OCI-LY1 (cell line): ENCODE results near the gene SST.

Experiments used
- EZH2 ChIP-seq: fragments of 200-600 bp; sonication (generic), shearing (Covaris generic); IDR thresholded peaks from 2 replicates; pipeline ENCODE4 v1.8.0; 2017; ENCODE audit warnings: borderline replicate concordance, mixed run types, mild to moderate bottlenecking, antibody characterized with exemption, low read length, moderate library complexity, mixed read lengths
- TF ChIP-seq, protein P1 (sequence below): fragments of 200-600 bp; sonication (generic), shearing (Covaris generic); IDR thresholded peaks from 2 replicates; pipeline ENCODE4 v1.5.1; 2017; ENCODE audit warnings: mild to moderate bottlenecking, antibody characterized with exemption, low read length, moderate library complexity, mixed read lengths

DNA sequence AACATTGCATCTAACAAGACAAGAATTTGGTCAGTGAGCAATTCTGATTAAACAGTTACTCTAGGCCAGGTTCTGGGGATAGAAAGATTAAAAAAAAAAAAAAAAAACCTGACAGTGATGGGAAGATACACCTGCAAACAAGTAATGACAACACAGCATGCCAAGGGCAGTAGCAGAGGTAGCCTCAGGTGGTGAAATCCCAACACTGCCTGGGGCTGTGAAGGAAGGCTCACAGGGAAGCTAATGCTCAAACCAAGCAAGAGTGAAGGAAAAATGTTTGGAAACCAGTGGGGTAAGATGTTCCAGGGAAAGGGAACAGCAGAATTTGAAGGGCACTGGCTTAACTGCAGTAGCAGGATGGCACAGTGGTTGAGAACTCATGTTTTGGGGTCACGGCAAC is 23.2 kb upstream of the SST start:
- TF ChIP-seq, protein P1, sequence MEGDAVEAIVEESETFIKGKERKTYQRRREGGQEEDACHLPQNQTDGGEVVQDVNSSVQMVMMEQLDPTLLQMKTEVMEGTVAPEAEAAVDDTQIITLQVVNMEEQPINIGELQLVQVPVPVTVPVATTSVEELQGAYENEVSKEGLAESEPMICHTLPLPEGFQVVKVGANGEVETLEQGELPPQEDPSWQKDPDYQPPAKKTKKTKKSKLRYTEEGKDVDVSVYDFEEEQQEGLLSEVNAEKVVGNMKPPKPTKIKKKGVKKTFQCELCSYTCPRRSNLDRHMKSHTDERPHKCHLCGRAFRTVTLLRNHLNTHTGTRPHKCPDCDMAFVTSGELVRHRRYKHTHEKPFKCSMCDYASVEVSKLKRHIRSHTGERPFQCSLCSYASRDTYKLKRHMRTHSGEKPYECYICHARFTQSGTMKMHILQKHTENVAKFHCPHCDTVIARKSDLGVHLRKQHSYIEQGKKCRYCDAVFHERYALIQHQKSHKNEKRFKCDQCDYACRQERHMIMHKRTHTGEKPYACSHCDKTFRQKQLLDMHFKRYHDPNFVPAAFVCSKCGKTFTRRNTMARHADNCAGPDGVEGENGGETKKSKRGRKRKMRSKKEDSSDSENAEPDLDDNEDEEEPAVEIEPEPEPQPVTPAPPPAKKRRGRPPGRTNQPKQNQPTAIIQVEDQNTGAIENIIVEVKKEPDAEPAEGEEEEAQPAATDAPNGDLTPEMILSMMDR = no peak
- no peak for TF ChIP-seq EZH2
